Measurements from ENCODE around the gene SLC18B1.
A peak's percentile ranks its signal among the peaks of the same experiment; 100 is the strongest.
"Not testable (repeated sequence)": the region's sequence is repeated elsewhere in the genome, so short reads cannot be mapped to it uniquely, and the experiment has no call there.

Gene SLC18B1

DNA sequence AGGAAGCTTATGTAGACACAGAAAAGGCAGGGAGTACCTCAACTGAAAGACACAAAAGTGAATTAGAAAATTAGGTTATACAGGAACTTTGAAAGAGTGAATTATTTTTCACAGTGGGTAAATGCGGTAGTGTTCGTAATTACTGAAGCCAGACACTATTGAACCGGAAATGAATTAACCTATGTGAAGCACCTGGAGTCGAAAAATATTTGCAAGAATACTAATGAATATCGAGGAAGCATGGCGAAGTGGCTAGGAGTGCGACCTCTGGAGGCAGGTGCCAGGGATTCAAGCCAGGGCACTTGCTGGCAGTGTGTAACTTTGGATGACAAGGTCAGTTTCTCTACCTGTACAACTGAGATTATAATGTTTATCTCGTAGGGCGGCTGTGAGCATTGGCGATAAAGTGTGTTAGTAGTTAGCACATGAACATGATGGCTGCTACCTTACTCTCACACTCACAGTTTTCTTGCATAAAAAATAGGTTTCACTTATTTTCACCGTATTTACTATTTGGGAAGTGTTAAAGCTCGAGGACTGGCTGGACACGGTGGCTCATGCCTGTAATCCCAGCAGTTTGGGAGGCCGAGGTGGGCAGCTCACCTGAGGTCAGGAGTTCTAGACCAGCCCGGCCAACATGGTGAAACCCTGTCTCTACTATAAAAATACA, 567 bp upstream of the SLC18B1 start:
- peak; percentile 89 for DNase-seq

DNA sequence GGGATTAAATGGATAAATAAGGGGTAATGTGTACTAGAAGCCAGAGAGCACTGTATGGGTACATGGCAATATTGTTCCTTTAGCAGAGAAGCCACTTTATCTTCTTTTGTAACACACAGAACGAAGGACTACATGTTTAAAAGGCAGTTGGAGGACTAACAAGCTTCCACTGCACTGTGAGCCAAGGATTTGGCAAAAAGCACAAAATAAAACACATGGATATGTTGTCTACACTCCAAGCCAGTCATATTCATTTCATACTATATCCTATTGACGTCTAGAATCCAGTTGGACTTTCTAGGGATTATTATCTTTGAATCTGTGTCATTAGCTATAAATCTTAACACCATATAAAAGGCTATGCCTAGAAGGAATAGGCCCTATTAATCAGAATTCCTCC, 3.0 kb downstream of the SLC18B1 start:
- DNase-seq = no peak

DNA sequence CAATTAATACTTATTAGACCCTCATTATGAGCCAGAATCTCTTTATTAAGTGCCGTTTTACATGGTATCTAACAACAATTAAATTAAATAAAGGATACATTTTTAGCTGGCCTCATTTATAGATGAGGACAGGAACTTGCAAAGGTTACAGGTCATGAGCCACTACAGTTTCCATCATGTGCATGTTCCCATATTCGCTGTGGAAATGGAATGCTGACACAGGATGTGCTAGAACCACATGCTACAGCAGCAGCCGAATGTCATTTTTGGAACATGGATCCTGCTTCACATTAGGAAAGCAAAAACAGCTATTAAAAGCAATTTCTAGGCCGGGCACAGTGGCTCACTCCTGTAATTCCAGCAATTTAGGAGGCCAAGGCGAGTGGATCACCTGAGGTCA, 5.9 kb downstream of the SLC18B1 start:
- DNase-seq = no peak

DNA sequence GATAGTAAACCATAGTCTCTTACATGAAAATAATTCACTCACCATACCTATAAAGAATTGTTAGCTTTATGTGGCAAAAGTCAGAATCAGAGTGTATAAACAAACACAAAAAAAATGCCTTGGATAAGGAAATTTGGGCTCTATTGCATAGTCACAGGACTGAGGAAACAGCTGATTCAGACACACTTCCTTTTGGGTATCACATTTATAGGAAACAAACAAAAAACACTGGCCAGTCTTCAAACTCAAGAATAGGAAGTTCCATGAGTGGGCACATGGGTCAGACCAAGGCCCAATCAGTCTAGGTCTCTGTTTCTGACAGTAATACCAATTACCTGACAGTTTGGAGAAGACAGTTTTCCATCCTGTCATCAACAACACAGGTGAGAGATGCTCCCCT, 8.0 kb downstream of the SLC18B1 start:
- no peak for DNase-seq

DNA sequence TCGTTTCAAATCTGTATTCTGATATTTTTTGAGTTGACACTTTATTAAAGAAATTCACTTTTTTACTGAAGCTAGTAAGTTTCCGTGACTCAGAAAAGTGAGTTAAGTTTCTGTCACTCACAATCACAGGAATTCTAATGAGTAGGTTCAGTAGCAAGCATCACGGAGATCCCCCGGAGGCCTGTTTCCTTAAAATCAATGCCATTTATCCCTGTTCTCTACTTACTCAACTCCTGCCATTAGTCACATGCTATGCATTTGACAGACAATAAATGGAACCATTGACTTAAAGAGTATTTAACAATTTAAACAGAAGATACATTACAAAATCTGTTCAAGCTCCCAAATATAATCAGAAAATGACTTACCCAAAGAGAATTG, 9.1 kb downstream of the SLC18B1 start:
- DNase-seq = no peak

DNA sequence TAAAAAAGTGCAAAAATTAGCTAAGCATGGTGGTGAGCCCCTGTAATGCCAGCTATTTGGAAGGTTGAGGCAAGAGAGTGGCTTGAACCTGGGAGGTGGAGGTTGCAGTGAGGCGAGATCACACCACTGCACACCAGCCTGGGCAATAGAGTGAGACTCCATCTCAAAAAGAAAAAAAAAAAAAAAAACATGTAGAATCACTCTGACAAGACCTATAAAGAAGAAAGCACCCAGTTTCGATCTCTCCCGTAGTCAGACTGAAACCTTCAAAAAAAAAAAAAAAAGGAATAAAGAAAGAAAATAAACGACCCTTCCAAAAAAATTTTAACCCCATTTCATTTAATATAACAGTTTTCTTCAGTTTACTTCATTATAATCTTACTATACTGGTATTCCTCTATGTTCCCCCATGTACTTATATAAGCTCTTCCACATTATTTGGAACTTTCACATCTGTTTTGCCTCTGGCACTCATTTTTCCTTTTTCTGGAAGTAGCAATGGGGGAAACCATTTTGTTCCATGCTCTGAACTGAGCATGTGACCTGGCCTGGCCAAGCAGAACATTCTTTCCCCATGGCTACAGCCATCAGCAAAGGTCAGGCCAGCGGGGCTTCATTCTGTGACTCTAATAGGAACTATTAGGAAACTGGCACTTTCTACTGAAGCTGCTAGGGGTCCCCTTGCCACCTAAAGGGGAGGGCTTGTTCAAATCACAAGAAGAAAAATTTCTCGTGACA, 9.6 kb downstream of the SLC18B1 start:
- DNase-seq = no peak

DNA sequence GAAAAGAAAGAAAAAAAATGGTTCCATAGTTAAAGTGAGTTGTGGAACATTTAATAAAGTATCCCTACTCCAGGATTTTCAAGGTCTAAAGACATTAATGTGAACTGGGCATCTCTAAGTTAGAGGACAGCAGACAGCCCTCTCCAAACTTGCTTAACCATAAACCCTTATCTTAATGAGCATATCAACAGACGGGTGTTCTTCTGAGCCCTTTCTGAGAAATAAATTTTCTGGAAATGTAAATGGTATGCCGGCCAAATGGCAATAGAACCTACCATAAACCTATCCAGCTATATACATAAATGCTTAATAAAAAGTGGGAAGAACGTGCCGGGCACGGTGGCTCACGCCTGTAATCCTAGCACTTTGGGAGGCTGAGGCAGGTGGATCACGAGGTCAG, 12.5 kb downstream of the SLC18B1 start:
- no peak for DNase-seq

DNA sequence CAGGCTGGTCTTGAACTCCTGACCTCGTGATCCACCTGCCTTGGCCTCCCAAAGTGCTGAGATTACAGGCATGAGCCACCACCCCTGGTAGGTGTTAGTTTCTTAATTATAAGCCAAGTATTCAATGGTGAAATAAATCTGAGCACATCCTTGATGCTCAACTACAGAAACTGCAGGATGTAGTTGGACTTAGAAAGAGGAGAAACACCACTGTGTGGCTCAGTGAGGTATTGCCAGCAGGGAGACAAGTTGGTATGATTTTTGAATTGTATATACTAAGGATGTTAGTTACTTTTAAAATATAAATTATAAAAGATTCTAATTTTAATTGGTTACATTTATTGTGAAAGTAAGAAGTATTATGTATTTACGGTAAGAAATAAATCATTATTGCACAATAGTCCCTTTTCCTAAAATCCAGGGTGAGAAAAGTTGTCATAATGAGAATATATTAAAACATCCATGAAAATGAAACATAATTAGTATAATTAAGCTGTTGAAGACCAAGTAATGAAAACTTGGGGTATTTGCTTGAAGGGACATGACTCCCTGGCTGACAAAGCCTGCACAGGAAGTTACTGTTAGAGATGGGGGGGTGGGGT, 17.6 kb downstream of the SLC18B1 start:
- no peak for DNase-seq

DNA sequence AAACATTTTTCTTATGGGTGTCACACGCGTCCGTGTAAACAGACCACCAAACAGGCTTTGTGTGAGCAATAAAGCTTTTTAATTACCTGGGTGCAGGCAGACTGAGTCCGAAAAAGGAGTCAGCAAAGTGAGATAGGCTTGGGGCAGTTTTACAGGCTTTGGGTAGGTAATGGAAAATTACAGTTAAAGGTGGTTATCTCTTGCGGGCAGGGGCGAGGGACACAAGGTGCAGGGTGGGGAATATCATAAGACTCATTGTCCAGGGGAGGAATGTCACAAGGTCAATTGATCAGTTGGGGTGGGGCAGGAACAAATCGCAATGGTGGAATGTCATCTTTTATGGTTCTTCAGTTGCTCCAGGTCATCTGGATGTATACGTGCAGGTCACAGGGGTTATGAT, 20.6 kb downstream of the SLC18B1 start:
- not testable (repeated sequence) for DNase-seq

DNA sequence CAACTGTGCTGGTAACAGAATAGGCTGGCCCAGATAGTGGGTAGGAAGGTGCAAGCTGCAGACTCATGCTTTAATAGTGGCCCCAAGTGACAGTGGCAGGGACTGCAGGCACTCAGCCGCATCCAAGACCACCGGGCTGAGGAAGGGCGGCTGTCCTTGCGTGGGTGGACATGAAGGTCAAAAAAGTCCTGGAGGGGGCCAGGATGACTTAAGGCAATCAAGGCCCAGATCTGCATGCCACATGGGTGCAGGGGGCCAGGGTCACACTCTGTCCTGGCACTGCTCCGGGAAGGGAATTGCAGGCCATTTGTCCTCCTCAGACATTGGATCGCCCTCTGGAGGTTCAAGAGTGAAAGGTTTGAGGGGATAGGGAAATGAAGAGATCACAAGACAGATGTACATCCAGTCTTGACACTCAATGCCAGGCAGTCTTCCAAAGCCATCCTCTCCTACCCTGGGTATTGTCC, 30.4 kb downstream of the SLC18B1 start:
- DNase-seq = no peak

DNA sequence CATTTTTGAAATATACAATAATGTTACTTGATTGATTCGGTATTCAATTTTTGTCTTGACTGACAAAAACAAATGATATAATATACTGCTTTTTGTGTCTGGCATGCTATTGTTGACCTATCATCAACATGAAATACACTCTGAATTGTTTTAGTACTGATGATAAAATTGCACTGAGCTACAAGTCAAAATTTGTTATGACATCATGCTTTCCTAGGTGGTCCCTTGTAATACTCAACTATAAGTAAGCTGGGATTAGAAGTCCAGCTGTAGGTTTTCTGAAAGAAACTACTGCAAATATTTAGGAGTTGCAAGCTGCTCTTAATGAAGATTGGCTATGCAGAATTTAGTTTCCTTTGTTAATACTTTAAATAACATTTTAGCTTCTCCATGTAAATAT, 32.9 kb downstream of the SLC18B1 start:
- no peak for DNase-seq

DNA sequence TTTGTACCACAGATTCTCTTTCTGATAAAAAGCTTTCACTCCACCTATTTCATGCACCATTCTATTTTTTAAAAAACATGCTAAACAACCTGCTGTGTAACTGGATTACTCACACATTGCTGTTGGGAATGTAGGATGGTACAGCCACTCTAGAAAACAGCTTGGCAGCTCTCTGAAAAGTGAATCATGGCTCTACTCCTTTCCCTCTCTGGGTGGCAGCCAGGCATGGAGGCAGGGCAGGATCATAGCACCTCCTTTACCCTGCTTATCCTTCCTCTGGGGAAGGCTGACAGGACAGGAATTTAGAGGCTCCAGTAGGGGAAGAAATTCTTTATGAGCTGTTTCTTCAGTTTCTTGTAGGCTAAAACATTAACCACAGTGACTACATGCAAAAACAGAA, 34.1 kb downstream of the SLC18B1 start:
- DNase-seq = no peak

DNA sequence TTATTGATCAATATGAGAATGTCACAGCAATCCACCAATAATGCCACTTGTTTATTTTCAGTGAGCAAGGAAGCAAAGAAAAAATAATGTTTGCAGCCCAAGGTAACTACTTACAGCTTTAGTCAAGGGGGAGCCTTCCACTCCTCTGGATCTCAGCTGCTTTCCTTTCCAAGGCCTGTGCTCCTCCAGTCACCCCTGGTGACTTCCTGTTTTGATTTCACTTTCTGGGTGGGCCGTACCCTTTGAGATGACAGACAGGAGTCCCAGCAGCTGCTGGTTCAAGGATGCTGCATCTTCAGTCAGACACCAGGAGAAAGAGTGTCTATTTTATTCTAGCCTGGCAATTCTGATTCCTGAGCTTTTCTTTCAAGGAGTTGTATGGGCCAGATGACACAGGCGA, 35.2 kb downstream of the SLC18B1 start:
- DNase-seq = no peak

DNA sequence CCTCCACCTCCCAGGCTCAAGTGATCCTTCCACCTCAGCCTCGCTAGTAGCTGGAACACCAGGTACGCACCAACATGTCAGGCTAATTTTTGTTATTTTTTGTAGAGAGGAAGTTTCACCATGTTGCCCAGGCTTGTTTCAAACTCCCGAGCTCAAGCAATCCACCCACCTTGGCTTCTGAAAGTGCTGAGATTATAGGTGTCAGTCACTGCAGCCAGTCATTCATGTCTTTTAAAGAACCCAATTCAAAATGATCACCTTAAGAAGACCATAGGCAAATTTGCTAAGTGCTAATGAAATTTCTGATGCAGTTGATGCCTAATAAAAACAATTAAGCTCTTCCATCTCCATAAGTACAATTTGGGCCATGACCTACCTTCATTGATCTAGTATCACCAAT, 38.2 kb downstream of the SLC18B1 start:
- no peak for DNase-seq

DNA sequence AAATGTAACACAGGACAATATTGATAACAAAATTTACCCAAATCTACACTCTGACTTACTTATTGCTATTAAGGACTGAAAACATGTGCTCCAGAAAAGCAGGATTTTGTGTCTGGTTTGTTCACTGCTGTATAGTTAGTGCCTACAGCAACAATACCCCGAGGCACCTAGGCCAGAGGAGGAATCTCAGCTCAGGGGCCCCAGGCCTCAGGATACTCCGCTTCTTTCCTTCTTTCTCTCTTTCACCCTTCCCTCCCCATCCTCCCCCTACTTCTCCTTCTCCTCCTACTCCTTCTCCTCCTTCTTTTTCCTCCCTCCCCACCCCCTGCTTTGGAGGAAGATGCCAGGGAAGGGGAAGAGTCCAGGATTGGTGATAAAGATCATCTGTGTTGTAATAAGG, 39.7 kb downstream of the SLC18B1 start:
- DNase-seq = no peak

DNA sequence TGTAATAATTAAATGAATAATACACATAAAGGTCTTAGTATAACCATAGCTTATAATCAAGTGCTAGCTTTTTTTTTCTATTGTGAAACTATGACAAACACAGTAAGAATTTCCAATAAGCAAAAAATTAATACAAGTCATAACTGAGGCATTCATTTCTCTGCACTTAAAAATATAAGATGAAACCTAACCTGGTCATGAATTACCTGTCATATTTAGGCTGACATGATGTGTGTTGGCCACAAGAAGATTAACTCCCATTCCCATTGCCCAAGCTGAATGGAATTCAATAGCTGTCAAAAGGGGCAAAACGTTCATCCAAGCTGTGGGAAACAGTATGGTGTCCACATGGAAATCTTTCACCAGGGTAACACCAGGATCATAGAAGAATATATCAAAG, 46.2 kb downstream of the SLC18B1 start:
- DNase-seq = no peak

DNA sequence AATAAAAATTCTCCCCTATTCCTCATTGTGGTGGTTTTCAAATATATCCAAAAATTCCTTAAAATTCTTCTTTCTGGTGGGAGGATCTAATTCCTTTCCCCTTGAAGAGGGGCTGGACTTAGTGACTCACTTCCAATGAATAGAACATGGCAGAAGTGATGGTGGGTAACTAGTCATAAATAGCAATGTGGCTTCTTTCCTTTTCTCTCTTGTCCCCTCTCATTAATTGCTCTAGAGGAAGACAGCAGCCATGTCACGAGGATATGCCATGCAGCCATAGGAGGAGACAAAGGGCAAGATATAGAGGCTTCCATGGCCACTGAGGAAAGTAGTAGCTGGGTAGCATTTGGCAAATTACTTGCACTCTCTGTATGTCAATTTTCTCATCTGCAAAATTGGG, 46.6 kb downstream of the SLC18B1 start:
- no peak for DNase-seq

DNA sequence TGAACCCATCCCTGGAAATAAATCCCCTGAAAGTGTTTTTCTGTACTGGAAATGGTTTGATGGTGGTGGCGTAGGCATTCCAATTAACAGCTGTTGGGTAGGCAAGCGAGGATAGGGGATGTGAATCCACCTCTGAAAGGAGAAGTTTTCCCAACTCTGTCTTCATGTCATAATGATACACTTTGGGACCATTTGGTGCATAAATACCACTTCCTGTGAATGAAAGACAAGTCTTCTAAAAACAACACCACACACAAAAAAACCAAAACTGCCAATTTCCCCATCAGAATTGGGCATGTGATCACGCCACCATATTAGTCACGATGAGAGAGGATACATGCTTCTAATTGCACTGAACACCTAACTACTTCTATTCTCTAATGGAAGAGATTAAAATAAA, 47.1 kb downstream of the SLC18B1 start:
- no peak for DNase-seq

DNA sequence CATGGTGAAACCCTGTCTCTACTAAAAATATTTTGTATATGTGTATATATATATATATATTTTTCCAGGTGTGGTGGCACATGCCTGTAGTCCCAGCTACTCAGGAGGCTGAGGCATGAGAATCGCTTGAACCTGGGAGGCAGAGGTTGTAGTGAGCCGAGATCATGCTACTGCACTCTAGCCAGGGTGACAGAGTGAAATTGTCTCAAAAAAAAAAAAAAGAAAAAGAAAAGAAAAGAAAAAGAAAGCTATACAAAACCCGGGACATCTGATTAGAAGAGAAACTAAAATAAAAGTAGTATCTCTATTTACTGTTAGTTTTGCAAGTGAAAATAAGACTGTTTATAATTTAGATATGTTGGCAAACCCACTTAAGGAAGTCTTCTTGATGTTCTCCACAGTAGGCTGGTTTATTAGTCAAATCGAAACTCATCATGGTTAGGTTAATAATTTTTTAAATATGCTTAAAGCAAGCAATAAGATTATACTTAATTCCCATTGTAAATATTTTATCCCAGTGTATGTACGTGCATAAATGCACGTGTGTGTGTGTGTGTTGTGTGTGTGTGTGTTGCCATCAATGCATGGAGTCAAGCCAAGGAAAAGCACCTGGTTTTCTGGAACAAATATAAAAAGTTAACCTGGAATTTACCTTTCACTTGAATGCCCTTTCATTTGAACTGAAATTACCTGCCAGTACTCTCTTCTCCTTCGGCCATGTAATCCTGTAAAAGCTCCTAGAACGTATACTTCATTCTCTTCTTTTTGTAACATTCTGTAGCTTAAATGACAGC, 47.8 kb downstream of the SLC18B1 start:
- DNase-seq = no peak

DNA sequence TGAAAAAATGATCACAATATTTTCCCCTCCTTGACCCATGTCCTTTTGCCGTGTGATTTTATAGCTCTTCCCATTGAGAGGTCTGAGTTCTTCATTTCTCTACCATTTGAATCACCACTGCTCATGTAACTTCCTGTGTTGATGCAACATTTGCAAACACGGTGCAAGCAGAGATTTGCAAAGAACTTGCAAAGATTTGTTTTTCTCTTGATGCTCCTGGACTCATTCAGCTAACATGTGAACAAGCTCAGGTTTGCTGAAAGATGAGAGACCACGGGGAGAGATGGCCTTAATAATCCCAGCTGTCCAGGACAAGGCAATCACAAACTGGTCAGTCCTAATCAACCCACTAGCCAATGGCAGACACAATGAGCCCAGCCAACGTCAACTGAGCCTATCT, 49.3 kb downstream of the SLC18B1 start:
- no peak for DNase-seq

DNA sequence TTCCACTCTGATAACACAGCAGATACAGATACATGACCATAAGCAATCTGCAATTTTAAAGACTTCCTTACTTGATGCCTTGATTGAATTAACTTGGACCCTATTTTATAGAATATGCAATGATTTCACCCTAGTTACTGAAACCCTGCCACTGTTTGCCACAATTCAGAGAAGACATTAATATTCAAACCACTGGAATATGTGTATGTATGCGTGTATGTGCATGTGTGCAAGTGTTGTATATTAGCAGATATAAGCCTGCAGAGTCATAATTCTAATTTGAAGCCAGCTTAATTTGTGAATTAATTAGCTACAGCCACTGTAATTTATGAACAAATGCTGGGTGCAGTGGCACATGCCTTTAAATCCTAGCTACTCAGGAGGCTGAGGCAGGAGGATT, 50.0 kb downstream of the SLC18B1 start:
- no peak for DNase-seq

DNA sequence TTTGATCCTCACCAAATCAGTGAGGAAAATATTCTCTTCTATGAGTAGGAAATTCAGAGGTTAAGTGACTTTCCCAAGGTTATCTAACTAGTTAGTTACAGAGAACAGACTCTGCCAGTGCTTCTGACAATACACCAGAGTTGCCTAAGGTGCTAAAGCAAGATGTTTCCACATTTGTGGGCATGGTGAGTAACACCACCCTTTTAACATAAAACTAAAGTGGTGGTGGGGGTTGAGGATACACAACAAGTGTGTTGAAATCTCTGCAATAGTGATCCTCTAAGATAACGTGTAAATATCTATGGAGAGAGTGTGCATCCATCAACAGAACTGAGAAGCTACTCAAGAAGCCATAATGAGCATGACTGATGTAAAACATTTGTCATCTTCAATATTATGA, 52.4 kb downstream of the SLC18B1 start:
- no peak for DNase-seq

DNA sequence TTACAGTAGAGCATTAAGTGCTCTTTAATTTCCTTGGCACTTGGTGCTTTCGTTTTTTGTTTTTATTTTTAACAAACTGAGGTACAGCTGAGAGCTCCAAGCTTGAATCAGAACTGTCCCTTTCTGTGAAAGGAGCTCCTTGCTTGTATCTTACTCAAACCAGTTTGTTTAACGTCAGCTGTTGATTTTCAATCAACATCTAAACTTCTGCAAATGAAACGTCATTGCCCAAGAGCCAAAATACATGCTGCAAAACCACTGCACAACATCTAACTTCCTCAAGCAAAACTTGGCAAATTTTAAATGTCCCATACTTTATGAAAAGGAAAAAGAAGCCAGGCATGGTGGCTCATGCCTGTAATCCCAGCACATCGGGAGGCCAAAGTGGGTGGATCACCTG, 55.9 kb downstream of the SLC18B1 start:
- DNase-seq = no peak

DNA sequence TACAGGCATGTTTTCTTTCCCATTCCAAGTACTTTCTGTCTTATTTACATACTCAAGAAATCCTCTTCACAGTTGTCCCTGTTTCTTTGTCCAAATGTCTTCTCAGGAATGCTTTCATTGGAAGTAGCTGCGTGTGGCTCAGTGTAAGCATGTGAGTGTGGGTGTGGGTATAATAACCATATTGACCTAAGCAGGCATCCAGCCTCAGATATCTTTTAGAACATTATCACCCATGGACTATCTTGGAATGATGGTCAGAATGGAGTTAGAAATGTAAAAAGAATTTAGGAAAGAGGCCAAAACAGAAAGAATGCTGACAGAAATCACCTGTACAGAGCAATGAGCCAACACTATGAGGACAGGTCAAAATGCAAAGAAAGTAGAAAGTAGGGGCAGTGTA, 57.2 kb downstream of the SLC18B1 start:
- DNase-seq = no peak

Data from NCI-H1105 treated with DMSO at 0.1 percent for 48 hours (cell line).